HEK293T (cell line): ENCODE results near the gene DUOX1.

Experiments used
- BHLHE40 ChIP-seq: fragments of 450-650 bp; IDR thresholded peaks from 2 replicates; pipeline ENCODE4 v1.6.1; 2016; ENCODE audit warnings: mild to moderate bottlenecking, moderate library complexity, borderline replicate concordance
- CTBP1 ChIP-seq: fragments of 450-650 bp; IDR thresholded peaks from 2 replicates; pipeline ENCODE4 v1.6.1; 2016; ENCODE audit warnings: borderline replicate concordance
- ELF4 ChIP-seq: fragments of 450-650 bp; IDR thresholded peaks from 2 replicates; pipeline ENCODE4 v1.6.1; 2017; ENCODE audit warnings: antibody characterized with exemption
- FOXA1 ChIP-seq: fragments of 450-650 bp; IDR thresholded peaks from 2 replicates; pipeline ENCODE4 v1.6.1; 2016; ENCODE audit warnings: mild to moderate bottlenecking
- FOXK2 ChIP-seq: fragments of 450-650 bp; IDR thresholded peaks from 2 replicates; pipeline ENCODE4 v1.6.1; 2016; ENCODE audit warnings: mild to moderate bottlenecking
- FOXM1 ChIP-seq: fragments of 450-650 bp; IDR thresholded peaks from 2 replicates; pipeline ENCODE4 v1.6.1; 2017; ENCODE audit warnings: mild to moderate bottlenecking, borderline replicate concordance
- NFRKB ChIP-seq: fragments of 450-650 bp; IDR thresholded peaks from 2 replicates; pipeline ENCODE4 v1.6.1; 2016; ENCODE audit warnings: mild to moderate bottlenecking, moderate library complexity
- SP1 ChIP-seq: fragments of 450-650 bp; IDR thresholded peaks from 2 replicates; pipeline ENCODE4 v1.6.1; 2017
- SUZ12 ChIP-seq: fragments of 450-650 bp; IDR thresholded peaks from 2 replicates; pipeline ENCODE4 v1.6.1; 2016; ENCODE audit warnings: mild to moderate bottlenecking
- TARDBP ChIP-seq: fragments of 450-650 bp; IDR thresholded peaks from 2 replicates; pipeline ENCODE4 v1.6.1; 2016

GRCh38 chr15:45097466-45097865, 32.3 kb upstream of the DUOX1 start:
- TF ChIP-seq TARDBP (no peak), NFRKB (no peak), CTBP1 (no peak), SP1 (no peak), ELF4 (no peak), FOXK2 (no peak), FOXM1 (no peak), FOXA1 (no peak), BHLHE40 (no peak), SUZ12 (no peak)
